Nephron (organoid): ENCODE measurements around the gene RAD51C.

Experiments used
- H3K27ac Mint-ChIP-seq, 3 experiments: 2 replicates each; pipeline ENCODE4 v1.8.0; 2020; ENCODE audit warnings: mixed read lengths in 3 of 3, mild to moderate bottlenecking in 2 of 3, moderate library complexity in 1 of 3
- H3K27me3 Mint-ChIP-seq: 2 replicates; pipeline ENCODE4 v1.8.0; 2021; ENCODE audit warnings: low read depth, mild to moderate bottlenecking, moderate library complexity, mixed read lengths
- H3K36me3 Mint-ChIP-seq: 2 replicates; pipeline ENCODE4 v1.8.0; 2020; ENCODE audit warnings: low read depth, mixed read lengths
- H3K4me1 Mint-ChIP-seq: 2 replicates; pipeline ENCODE4 v1.8.0; 2020; ENCODE audit warnings: mixed read lengths
- H3K4me3 Mint-ChIP-seq, 3 experiments: 2 replicates each; pipeline ENCODE4 v1.8.0; 2020; ENCODE audit warnings: mild to moderate bottlenecking in 3 of 3, mixed read lengths in 3 of 3, moderate library complexity in 2 of 3
- H3K9me3 Mint-ChIP-seq: 2 replicates; pipeline ENCODE4 v1.8.0; 2020; ENCODE audit warnings: mixed read lengths
- TF ChIP-seq, protein P1 (sequence below), 3 experiments: fragments of 200-600 bp; sonication (generic); IDR thresholded peaks; one replicate each; pipeline ENCODE4 v1.5.0; 2021; ENCODE audit warnings: antibody characterized with exemption in 3 of 3; ENCODE audit not compliant: unreplicated experiment in 3 of 3

RAD51C gene

DNA sequence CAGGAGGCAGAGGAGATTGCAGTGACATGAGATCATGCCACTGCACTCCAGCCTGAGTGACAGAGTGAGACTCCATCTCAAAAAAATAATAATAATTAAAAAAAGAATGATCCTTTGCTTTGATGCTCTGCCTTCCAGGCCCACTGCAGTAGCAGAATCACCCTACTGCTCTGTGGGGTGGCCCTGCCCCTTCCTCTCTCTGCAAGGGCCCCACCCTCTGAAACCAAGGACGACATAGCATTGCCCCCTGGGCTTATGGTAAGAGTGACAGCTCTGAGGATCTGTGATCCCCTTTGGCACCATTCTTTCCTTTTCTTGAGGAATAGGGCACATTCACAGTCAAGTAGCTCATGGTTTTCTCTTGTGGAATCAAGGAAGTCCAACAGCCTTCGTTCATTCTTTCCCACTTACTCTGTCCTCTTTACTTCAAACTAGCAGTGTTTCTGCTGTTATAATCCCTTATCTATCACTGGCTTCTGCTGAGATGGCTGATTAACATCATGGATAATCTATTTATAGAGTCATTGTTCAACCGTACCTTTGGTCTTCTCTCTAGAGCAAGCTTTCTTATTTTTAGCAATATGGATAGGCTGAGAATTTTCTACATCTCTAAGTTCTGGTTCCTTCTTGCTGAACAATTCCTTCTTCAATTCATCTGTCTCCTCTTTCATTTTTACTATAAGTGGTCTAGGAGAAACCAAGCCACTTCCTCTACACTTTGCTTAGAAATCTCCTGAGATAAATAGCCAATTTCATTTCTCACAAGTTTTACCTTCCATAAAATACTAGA, 14.1 kb downstream of the RAD51C start:
- H3K27ac Mint-ChIP-seq = no peak overlapping the region
- no peaks in the 10 kb centered on the region for H3K9me3 Mint-ChIP-seq
- no peak overlapping the region for H3K4me3 Mint-ChIP-seq
- TF ChIP-seq, protein P1, sequence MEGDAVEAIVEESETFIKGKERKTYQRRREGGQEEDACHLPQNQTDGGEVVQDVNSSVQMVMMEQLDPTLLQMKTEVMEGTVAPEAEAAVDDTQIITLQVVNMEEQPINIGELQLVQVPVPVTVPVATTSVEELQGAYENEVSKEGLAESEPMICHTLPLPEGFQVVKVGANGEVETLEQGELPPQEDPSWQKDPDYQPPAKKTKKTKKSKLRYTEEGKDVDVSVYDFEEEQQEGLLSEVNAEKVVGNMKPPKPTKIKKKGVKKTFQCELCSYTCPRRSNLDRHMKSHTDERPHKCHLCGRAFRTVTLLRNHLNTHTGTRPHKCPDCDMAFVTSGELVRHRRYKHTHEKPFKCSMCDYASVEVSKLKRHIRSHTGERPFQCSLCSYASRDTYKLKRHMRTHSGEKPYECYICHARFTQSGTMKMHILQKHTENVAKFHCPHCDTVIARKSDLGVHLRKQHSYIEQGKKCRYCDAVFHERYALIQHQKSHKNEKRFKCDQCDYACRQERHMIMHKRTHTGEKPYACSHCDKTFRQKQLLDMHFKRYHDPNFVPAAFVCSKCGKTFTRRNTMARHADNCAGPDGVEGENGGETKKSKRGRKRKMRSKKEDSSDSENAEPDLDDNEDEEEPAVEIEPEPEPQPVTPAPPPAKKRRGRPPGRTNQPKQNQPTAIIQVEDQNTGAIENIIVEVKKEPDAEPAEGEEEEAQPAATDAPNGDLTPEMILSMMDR (IDR thresholded peaks at IDR 0.05; ENCODE audit: unreplicated experiment in 3 of 3) = no peak
- H3K4me1 Mint-ChIP-seq = no peaks in the 10 kb centered on the region
- H3K27me3 Mint-ChIP-seq = no peaks in the 10 kb centered on the region
- H3K36me3 Mint-ChIP-seq = peaks cover 25% of the 10 kb centered on the region

DNA sequence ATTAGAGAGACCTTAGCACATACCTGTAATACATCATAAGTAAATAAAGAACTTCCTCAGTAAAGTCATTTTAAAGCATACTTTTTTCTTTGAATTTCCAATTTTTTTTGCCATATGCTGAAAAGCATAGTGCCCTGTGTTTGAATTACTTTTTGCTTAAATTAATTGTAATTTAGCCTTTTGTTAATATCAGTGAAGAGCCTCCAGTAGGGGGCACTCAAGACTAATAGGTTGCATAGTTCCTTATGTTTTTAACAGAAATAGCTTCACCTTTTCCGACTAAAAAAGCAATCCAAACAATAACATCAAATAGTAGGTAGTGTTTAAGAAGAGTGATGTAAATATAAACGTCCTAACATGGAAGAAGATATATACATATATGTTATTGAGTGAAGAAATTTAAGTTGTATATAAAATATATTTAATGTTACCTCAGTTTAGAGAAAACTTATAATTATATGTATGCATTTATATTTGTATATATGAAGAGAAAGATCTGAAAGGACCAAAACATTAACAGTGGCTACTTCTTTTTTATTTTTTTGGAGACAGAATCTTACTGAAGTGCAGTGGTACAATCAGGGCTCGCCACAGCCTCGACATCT, 18.6 kb downstream of the RAD51C start:
- Mint-ChIP-seq H3K27ac (no peak overlapping the region), H3K9me3 (no peaks in the 10 kb centered on the region), H3K4me1 (no peaks in the 10 kb centered on the region), H3K4me3 (no peak overlapping the region), H3K27me3 (no peaks in the 10 kb centered on the region), H3K36me3 (peaks cover 17% of the 10 kb centered on the region)
- TF ChIP-seq, protein P1 (IDR thresholded peaks at IDR 0.05; ENCODE audit: unreplicated experiment in 3 of 3) = peak; percentile 78 to 89 (median 80)

DNA sequence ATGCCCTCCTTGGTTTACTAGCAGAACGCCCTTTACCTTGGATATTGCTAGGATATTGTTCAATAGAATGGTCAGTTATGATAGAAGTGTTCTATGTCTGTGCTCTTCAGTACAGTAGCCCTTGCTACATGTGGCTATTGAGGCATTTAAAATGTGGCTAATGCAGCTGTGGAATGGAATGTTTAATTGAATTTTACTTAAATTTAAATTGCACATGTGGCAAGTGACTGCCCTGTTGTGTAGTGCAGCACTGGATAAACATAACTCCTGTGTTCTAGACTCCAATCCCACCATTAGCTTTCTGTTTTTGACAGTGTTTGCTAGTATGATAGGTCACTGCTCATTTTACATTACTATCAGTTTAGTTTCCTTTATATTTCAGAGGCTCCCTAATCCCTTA, 29.9 kb downstream of the RAD51C start:
- Mint-ChIP-seq H3K27me3 (no peaks in the 10 kb centered on the region), H3K27ac (peak overlapping the region in 1 of 3 experiments; percentile 79), H3K36me3 (peaks cover 13% of the 10 kb centered on the region), H3K4me1 (no peaks in the 10 kb centered on the region), H3K4me3 (no peak overlapping the region), H3K9me3 (no peaks in the 10 kb centered on the region)
- TF ChIP-seq, protein P1 (IDR thresholded peaks at IDR 0.05; ENCODE audit: unreplicated experiment in 3 of 3) = no peak

DNA sequence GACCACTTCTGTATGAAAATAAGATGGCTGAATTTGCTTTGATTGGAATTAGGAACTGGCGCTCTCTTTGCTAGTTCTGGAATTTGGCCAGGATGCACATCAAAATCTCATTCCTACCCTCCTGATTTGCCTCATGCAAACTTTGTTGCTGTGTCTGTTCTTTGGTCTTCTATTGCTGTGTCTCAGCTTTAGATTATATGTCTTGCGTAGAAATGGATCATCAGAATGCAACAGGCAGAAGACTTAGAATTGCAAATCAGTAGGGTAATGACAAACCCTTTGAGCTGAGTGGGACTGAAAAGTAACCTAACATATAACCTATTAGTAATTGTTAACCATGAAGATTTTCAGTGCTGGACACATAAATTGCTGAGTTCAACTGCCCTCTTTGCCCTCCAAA, 30.3 kb downstream of the RAD51C start:
- peak overlapping the region in 1 of 3 experiments; percentile 79 for H3K27ac Mint-ChIP-seq
- no peak overlapping the region for H3K4me3 Mint-ChIP-seq
- TF ChIP-seq, protein P1 (IDR thresholded peaks at IDR 0.05; ENCODE audit: unreplicated experiment in 3 of 3) = no peak
- H3K36me3 Mint-ChIP-seq = peaks cover 13% of the 10 kb centered on the region
- H3K4me1 Mint-ChIP-seq = no peaks in the 10 kb centered on the region
- H3K9me3 Mint-ChIP-seq = no peaks in the 10 kb centered on the region
- no peaks in the 10 kb centered on the region for H3K27me3 Mint-ChIP-seq

DNA sequence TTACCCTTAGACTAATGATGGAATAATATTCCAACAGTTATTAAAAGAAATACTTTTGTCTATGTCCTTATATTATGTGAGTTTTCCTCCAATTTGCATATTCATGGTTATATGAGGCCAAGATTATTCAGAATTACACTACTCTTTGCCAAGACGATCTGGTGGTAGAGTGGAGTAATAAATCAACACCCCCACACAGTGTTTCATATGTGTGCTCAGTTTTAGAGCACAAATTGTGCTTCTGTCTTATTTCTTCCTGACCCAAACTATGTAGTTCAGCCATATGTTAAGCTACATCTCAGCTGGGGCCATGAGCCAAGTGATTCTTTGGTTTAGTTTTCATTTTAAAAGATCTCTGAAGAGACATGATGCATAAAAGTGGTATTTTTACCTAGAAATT, 36.4 kb downstream of the RAD51C start:
- Mint-ChIP-seq H3K4me1 (peaks cover 6% of the 10 kb centered on the region), H3K4me3 (no peak overlapping the region), H3K27me3 (no peaks in the 10 kb centered on the region), H3K9me3 (no peaks in the 10 kb centered on the region), H3K27ac (peak overlapping the region; percentile 8 to 59 (median 32)), H3K36me3 (peaks cover 9% of the 10 kb centered on the region)
- TF ChIP-seq, protein P1 (IDR thresholded peaks at IDR 0.05; ENCODE audit: unreplicated experiment in 3 of 3) = no peak
